Fibroblast of skin of back (primary cell): ENCODE results near the gene CLEC19A. TPM values are rescaled to one million over a fixed set of nuclear protein-coding genes. Genes with fewer than 3 reads are reported as not detected.

Source experiments
- DNase-seq: peaks from one replicate; pipeline ENCODE4 v3.0.0-alpha.2; 2013
- polyA plus RNA-seq, 2 experiments: library from polyadenylated mRNA; unstranded; fragments of 120-200 nt; gene quantifications; one replicate each; pipeline ENCODE4 v1.2.1, GENCODE V29; 2013; ENCODE audit not compliant: insufficient read length in 2 of 2

CLEC19A gene
- not detected for polyA plus RNA-seq (2013, experiment 1 of 2; ENCODE audit: insufficient read length)
- polyA plus RNA-seq (2013, experiment 2 of 2; ENCODE audit: insufficient read length): not detected

DNA sequence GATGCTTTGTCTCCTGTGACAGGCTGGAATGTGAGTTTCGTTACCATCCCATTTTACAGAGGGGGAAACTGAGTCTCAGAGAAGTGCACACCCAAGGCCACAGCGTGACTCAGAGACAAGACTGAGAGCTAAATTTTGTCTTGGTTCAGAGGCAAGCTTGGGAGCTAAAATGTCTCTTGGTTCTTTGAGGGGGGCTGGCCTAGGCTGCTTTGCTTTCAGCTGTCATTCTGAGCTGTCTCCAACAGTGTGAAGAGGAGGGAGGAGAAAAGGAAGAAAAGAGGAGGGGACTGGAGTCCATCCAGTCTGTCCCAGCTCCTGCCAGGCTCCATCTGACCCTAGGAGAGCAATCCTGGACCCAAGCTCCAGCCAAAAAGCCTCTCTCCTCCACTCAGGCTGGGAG is at the start of gene CLEC19A:
TSS of gene CLEC19A (plus strand) at position 301 of the 400 bp plus-strand sequence. CDS start 121 bp downstream, outside the sequence.
- no peak for DNase-seq

DNA sequence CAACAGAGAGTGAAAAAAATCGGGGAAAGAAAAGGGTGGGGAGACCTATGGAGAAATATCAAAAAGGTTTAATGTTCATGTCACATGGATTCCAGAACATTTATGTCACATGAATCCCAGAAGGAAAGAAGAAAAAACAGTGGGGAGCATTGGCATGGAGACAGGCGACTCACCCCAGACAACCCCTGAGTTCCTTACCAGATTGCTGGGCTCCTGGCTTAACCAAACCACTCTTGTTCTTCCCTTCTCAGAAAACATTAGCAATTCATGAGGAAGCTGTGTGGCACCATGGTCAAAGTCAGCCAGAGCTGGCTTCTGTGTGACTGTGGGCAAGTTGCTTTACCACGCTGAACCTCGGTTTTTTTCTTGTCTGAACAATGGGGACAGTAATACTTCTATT is 49.6 kb upstream of the CLEC19A start:
- DNase-seq: no peak

DNA sequence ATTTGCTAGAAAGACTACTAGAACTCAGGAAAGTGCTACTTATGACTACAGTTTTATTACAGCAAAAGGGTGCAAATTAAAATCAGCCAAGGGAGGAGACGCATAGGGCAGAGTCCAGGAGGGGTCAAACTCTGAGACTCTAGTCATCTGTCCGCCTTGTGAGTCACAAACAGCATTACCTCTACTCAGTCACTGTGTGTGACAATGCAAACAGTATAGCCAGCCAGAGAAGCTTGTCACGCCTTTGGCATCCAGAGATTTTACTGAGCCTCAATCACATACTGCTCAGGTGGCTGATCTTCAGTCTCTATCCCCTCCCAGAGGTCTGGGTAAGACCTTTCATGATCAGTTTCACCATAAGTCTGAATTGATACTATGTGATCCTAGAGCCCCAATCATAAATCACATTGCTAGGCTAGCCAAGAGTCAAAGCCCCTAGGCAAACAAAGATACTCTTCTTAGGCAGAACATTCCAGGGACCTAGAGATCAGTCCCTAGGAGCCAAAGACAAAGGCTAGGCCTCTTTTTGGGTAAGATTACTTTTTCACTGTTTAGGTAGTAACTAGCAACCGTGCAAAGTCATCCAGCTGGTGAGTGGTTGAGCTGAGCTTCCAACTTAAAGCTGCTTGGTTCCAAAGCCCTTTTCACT is 48.8 kb upstream of the CLEC19A start:
- DNase-seq: no peak

DNA sequence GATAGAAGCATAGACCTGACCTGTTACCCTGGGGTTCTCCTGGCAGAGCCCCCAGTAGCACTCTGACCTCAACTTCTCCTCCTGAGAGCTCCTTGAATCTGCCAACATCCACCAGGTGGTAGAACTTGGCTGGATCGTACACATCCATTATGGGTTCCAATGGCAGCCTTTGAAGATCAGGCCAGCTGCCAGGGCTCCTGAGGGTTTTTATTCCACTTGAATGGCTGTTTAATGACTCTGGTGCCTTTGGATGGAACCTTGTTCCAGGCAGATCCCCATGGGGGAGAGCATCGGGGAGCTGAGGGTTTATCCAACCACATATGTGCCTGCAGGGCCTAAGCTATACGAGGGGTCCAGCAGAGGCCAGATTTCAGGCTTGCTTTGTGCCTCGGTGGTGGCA is 47.1 kb upstream of the CLEC19A start:
- DNase-seq: no peak

DNA sequence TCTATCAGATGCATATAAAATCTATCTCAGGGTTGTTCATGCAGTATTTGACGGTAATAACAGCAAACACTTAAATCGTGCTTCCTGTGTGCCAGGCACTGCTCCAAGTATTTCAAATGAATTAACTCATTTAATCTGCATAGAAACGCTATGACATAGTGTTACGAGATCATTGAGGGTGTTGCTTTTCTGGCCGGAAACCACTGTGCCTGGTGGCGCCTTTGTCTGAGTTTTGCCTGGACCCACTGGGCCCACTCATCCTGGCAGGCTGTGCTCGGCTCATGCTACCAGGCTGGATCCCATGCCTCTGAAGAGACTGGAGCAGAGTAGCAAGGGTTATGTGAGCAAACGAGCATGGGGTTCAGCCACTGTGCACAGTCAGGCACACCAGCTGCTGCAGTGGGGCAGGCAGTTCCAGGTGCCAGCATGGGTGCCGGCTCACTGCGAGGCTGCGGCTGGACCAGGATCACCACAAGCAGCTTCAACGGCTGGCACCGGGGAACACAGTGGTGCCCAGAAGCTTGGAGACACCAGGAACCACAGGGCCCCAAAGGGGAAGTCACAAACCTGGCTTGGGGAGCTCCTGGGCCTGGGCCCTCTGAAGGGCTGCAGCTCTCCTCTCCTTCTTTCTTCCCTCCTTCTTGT is 45.9 kb upstream of the CLEC19A start:
- DNase-seq: no peak

DNA sequence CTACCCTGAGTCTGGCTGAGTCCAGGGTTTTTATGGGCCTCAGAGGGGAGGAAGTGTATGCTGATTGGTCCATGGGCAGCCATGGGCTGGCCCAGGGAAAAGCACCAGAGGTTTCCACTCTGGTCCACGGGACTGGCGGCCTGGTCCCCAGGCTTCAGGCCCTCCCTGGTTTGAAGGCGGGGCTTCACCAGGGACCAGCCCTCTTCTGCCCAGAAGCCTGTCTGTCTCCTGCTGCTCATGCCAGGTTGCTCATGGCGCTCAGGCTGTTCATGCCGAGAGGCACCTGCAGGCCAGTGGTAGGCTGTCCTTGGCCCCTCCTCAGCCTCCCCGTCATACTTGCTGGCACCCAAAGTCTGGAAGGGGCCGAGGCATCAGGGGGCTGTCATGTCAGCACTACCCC is 45.0 kb upstream of the CLEC19A start:
- no peak for DNase-seq

DNA sequence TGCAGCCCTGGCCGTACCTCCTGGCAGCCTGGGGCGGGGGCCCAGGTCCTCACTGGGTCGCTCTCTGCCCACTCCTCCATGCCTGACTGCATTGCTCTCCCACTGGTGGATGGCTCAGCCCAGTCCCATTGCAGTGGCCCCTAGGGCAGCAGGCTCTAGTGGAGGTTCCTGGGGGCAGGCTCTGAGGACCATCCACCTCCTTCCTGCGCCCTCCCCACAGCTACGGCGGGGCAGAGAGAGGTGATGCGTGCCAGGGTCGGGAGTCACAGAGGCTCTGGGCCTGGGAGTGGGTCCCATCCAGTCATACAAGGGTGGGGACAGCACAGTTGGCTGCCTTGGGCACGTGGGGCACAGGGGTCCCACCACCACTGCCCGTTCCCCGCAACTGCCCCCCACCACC is 44.0 kb upstream of the CLEC19A start:
- DNase-seq: no peak

DNA sequence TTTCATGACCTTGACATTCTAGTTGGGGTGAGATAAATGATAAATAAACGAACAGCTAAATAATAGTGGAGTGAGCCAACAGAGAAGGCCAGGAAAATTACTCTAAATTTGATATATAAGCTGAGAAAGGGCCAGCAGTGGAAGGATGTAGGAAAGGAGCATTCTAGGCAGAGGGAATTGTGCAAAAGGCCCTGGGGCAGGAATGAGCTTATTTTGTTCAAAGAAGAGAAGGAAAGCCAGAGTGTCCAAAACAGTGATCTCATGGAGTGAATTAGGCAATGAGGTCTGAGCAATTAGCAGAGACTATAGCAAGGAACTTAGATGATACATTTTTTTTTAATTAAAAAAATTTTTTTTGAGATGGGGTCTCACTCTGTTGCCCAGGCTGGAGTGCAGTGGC is 43.3 kb upstream of the CLEC19A start:
- DNase-seq: no peak

DNA sequence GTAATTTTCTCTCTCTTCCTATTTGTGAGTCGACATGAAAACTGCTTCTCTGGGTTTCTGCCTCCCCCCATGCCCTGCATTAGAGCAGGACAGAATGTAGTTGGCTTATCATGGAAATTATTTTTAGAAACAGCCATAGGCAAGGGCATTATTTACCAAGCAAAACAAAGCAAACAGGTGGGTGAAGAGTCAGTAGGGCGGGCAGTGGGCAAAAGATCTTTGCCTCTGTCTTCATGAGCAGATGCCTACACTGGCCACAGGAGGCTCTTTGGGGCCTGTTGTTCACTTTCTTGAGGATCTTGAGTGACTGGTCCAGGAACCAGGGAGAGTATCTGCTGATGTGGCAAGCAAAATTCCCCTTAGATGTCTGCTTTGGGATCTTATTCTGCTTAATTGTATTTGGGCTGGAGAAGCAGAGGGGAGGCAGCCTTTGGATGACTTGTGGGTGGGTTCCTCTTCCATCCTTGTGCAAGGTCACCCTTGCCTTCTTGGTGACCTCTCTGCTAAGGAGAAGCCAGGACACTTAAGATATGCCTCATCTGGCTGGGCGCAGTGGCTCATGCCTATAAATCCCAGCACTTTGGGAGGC is 42.5 kb upstream of the CLEC19A start:
- DNase-seq: no peak

DNA sequence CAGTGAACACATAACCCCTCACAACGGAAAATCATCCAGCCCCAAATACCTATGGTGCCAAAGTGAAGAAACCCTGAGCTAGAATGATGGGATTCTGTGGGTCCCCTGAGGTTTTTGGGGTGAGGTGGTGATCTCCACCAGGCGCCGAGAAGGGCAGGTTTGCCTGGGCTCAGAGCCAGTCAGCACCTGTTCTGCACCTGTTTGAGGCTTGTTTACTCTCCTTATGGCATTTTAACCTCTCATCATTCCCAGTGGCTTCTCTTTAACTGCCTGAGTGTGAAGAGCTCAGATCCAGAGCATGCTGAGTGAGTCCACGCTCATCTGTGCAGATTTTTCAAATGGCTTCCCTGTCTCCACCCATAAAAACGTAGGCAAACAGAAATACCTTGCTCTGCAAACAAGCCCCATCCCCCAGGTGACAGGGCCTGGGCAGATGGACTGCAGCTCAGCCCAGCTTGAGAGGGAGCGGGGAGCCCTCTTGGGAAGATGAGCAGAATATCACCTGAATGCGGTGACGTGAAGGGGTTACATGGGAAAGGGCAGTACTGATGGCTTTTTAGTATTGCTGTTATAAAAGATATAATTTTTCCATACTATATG is 40.1 kb upstream of the CLEC19A start:
- DNase-seq: no peak

DNA sequence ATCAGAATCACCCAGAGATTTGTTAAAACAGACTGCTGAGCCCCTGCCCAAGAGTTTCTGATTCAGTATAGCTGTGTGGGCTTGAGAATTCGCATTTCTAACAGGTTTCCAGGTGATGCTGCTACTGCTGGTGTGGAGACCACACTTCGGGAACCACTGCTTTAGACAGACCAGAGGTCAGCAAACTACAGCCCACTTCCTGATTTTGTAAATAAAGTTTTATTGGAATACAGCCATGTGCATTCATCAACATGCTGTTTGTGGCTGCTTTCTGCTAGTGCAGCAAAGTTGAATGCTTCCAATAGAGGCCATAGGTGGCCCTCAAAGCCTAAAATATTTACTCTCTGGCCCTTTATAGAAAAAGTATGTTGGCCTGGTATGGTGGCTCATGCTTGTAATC is 32.6 kb upstream of the CLEC19A start:
- no peak for DNase-seq

DNA sequence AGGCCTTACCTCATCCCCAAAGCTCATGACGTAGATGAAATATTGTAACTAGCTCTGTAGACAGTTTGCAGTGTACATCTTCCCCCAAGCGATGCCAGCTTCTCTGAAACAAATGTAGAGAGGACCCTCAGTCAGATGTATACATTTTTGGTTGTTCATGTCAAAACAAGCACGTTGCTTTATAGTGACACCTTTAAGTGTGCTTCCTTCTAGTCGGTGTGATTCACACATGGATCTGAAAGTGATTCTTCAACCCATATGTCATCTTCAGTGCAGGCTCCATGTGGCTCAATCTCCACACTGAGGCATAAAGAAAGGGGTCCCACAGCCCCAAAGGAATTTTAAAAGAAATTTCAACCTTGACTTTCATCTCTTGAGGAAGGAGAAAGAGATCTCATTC is 30.9 kb upstream of the CLEC19A start:
- DNase-seq: no peak

DNA sequence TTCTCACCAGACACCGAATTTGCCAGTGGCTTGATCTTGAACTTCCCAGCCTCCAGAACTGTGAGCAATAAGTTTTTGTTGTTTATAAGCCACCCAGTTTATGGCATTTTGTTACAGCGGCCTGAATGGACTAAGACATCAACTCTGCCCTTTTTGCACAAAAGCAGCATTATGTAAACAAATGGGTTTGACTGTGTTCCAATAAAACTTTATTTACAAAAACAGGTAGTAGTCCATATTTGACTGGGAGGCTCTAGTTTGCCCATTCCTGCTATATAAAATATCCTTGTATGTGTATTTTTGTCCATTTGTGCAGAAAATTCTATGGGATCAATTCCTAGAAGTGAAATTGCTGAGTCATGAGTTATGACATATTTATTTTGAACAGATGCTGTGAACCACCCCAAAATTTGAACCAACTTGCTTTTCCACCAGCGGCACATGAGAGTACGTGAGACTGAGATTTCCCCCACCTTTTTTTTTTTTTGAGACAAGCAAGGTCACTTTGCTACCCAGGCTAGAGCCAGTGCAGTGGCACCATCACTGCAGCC is 21.3 kb upstream of the CLEC19A start:
- DNase-seq: no peak

DNA sequence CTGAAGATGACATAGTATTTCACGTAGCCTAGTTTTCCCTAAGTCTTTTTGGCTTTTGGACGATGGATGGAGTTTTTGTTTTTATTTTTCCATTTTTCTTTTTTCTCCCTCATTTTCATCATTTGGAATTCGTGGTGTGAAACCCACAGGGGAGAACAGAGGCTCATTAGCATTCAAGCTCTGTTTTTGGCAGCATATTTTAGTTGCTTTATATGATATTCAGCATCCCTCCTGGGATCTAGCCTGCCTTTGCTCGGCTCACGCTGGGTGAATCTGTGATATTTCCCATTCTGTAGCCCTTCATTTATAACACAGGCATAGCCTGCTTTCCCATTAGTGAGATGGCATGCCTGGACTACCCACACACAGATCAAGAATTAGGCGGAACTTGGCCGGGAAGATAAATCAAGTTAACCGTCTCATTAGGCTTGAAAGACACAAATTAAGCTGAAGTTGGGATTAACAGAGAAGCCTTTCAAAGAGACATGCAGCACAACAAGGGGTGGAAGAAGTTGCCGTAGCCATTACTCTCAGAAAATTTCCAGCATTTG is 20.1 kb upstream of the CLEC19A start:
- no peak for DNase-seq

DNA sequence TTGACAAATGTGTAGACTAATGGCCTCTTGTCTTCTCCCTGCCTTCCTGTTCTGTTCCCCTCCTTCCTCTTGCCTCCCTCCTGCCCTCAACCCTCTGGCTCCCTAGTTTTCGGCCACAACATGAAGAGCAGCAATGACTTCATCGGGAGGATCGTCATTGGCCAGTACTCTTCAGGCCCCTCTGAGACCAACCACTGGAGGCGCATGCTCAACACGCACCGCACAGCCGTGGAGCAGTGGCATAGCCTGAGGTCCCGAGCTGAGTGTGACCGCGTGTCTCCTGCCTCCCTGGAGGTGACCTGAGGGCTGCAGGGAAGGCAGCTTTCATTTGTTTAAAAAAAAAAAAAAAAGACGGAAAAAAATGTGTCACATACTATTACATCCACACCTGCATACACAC is 18.8 kb upstream of the CLEC19A start:
- DNase-seq: no peak

DNA sequence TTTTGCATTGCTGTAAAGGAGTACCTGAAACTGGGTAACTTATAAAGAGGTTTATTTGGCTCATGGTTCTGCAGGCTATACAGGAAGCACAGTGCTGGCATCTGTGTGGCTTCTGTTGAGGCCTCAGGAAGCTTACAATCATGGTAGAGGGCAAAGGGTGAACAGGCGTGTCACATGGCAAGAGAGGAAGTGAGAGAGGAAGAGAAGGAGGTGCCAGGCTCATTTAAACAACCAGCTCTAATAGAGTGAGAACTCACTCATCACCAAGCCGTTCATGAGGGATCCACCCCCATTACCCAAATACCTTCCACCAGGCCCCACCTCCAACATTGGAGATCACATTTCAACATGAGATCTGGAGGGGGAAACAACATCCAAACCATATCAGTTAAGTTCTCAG is 16.4 kb upstream of the CLEC19A start:
- DNase-seq: no peak

DNA sequence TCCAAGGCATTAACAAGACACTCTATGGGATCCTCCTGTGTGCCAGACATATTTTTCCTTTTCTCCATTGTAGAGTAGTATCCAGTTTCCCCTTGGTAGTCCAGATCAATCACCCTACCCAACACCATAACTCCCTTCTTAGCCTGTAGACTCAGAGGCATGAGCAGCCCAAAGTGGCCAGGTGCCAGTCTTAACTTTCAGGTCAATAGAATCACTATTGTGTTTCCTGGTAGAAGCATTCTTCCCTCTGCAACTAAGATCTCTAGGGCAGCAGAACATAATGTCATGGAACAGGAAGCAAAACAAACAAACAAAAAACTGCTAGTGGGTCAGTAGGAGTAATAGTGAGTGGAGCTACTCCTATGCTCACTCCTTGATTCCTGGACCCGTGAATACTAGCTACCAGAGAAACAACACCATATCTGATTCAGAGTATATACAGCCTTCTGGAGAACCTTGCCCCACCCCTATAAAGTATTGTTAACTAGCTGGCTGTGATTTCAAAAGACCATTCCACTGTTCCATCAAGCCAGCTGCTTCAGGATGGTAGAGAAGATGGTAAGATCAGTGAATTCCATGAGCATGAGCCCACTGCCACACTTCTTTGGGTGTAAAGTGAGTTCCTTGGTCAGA is 11.2 kb upstream of the CLEC19A start:
- no peak for DNase-seq

DNA sequence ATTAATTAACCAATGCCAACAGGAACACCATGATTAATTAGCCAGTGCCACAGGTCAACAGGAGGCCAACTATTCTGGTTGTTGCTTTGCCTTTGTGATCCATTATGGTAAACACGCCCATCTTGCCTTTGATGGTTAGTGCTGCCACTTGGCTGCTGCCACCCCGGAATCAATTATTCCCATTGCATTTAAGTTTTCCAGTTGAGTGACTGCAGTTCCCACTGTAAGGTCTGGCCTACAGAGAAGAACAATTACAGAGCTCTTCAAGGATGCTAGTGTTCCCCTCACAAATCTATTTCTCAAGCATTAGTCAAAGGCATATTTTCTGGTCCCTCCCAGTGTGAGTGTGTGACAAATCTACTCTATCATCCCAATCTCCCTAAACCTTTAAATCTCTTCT is 7.1 kb upstream of the CLEC19A start:
- DNase-seq: no peak

DNA sequence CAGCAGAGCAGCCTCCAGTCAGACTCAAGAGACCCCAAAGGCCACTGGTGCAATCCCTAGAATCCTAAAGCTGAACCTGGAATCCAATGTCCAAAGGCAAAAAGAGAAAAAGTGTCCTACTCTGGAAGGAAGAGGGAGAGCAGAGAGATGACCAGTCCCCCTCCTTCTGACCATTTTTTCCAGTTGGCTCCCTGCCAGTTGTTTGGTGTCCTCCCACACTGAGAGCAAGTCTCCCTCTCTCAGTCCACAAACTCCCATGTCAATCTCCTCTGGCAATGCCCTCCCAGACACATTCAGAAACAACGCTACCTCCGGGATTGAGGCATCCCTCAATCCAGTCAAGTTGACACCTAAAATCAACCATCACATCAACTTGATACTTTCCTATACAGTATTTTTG is 4.3 kb upstream of the CLEC19A start:
- no peak for DNase-seq

DNA sequence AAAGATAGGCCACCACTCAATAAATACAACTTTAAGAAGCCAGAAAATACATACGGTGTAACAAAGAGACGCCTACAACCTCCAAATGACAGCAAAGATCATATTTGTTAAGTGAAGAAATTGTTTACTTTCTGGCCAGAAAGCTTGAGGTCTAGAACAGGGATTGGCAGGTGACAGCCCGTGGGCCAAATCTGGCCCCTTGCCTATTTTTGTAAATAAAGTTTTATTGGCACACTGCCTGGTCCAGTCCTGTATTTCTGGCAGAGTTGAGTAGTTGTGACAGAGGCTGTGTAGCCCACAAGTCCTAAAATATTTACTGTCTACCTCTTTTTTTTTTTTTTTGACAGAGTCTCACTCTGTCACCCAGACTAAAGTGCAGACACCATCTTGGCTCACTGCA is 3.4 kb upstream of the CLEC19A start:
- no peak for DNase-seq

DNA sequence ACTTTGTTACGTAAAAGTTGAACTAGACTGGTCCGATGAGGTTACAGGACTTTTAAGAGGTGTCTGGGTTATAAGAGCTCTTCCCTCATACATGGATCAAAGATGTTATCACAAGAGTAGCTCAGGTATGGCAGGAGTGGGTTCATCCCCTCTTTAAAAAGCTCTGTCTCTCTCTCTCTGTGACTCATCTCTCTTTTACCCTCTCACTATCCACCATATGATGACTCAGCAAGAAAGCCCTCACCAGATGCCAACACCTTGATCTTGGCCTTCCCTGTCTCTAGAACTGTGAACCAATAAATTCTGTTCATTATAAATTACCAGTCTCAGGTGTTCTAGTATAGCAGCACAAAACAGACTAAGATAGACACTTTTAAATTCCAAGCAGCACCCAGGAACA is 1.9 kb upstream of the CLEC19A start:
- DNase-seq: no peak

DNA sequence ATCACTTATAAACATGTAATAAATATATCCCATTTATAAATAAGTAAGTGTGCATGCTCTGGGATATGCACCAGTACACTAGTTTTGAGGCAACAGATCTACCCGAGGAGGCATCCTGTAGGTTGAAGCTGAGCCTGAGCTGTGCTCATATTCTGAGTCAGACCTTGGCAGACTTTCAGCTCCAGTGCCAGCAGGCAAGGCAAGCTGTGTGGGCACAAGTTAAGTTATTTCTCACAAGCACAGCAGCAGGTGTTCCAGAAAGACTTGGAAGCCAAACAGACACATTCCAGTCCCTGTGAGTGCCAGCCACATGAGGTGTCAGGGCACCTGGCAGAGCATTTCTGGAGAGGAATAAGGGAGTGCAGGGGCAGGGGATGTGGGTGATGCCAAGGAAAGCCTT is 1.3 kb upstream of the CLEC19A start:
- DNase-seq: no peak

DNA sequence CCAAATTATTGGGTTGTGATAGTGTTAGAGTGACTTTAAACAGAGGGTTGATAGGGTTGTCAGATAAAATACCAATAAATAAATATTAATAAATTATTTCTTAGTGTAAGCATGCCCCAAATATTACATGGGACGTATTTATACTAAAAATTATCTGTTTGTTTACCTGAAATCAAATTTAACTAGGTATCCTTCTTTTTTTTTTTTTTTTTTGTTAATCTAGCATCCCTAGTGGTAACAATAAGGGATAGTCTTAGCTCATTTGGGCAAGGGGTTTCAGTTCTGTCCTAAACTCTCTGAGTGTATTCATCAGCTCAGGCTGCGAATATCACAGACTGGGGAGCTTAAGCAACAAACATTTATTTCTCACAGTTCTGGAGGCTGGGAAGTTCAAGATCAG is 1.3 kb downstream of the CLEC19A start:
- no peak for DNase-seq
